Mucosa of rectum (tissue), 2 donors: ENCODE measurements around the gene PLEKHG5.
A peak's percentile ranks its signal among the peaks of the same experiment; 100 is the strongest.
"Not testable (repeated sequence)": the region's sequence is repeated elsewhere in the genome, so short reads cannot be mapped to it uniquely, and the experiment has no call there.

Source experiments
- H3K27ac ChIP-seq, 2 donors: one replicate each; pipeline ENCODE4 v1.7.0; 2013; ENCODE audit warnings: inconsistent platforms in 2 of 2, low read depth in 2 of 2, low read length in 2 of 2
- H3K27me3 ChIP-seq, 2 donors: one replicate each; pipeline ENCODE4 v1.7.0; 2013; ENCODE audit warnings: low read length in 2 of 2; ENCODE audit not compliant: control insufficient read depth in 2 of 2, insufficient read depth in 2 of 2
- H3K36me3 ChIP-seq, 2 donors: one replicate each; pipeline ENCODE4 v1.7.0; 2013; ENCODE audit warnings: low read length in 2 of 2; ENCODE audit not compliant: control insufficient read depth in 2 of 2, insufficient read depth in 2 of 2
- H3K4me1 ChIP-seq, 2 donors: one replicate each; pipeline ENCODE4 v1.7.0; 2013; ENCODE audit warnings: low read length in 2 of 2, mild to moderate bottlenecking in 1 of 2; ENCODE audit not compliant: control insufficient read depth in 2 of 2, insufficient read depth in 2 of 2
- H3K4me3 ChIP-seq, 2 donors: one replicate each; pipeline ENCODE4 v1.7.0; 2013; ENCODE audit warnings: low read length in 2 of 2
- H3K9ac ChIP-seq, 2 donors: one replicate each; pipeline ENCODE4 v1.7.0; 2013; ENCODE audit warnings: low read length in 2 of 2, low read depth in 1 of 2, mild to moderate bottlenecking in 1 of 2
- H3K9me3 ChIP-seq, 2 donors: one replicate each; pipeline ENCODE4 v1.7.0; 2013; ENCODE audit warnings: low read length in 2 of 2; ENCODE audit not compliant: control insufficient read depth in 2 of 2
- donor health status: healthy.
- donor health status: Normal muscosa, but diverticular disease.

PLEKHG5 gene

DNA sequence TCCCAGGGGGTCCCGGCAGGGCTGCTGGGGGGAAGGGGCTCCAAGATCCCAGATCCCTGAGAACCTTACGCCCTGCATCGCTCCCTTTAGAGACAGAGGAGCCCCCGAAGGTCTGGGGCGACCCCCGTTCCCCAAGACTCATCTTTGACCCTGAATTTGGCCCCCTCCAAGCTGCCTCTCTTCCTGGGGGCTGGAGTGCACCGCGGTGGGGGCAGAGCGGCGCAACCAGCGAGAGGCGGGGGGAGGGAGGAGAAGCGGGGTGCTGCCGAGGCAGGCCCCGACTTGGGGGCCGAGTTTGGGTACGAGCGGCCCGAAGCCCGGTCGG lies 5.4 kb upstream of the PLEKHG5 start:
- Histone ChIP-seq H3K27ac (no peak overlapping the region), H3K4me1 (peaks cover 8 to 11% of the 10 kb centered on the region in 2 donors), H3K4me3 (peak overlapping the region in 1 of 2 donors; percentile 19), H3K9me3 (no peaks in the 10 kb centered on the region), H3K27me3 (peaks cover 8 to 9% of the 10 kb centered on the region in 2 donors), H3K36me3 (no peaks in the 10 kb centered on the region), H3K9ac (no peak overlapping the region)

DNA sequence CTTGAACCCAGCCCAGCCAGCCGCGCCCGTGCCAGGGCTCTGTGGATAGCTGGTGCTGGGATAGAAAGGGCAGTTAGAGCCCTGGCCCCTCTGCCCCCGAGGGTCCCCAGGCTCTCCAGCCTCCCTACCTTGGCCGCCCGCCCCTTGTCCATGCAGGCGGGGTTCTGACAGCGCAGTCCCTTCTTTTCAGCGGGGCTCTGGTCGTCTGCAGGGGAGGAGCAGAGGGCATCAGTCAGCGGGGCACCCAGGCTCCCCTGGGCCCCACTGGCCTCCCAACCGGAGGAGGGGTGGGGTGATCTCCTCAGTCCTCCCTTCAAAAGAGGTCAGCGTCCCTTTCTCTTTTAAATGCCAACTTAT lies 4.9 kb upstream of the PLEKHG5 start:
- Histone ChIP-seq H3K4me1 (peaks cover 9 to 12% of the 10 kb centered on the region in 2 donors), H3K27ac (no peak overlapping the region), H3K9me3 (no peaks in the 10 kb centered on the region), H3K4me3 (no peak overlapping the region), H3K27me3 (peaks cover 8 to 9% of the 10 kb centered on the region in 2 donors), H3K36me3 (no peaks in the 10 kb centered on the region), H3K9ac (no peak overlapping the region)

DNA sequence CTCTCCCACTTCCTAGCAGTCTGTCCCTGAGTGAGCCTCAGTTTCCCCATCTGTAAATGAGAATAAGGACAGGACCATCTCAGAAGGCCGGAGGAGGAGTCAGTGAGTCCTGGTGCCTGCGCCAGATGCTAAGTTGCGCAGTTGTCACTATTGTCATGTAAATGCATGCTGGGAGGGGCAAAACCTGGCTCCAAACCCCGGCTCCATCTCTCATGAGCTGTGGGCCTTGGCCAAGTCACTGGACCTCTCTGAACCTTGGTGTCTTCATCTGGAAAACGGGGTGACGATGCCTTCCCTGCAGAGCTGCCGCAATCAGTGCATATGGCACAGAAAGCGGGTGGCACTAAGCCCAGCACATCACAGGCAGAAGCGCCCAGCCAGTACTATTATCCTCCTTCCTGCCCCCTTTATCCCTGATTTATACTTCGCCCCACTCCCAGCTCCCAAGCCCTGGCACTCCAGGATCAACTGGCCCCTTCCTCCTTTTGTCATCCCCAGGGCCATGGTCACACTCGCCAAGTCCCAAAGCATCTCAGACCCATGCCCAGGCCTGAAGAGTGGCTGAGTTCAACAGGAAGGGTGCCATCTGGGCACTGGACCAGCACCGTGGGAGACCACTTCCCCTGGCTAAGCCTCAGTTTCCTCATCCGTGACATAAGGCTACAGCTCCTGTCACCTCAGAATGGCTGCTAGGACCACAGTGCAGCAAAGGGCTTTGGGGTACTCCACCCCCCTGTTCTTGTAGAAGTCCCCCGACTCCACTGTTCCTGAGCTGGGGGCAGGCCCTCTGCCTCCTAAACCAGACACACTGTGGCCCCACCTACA lies 4.3 kb upstream of the PLEKHG5 start:
- no peak overlapping the region for H3K27ac ChIP-seq
- H3K4me3 ChIP-seq, result no peak overlapping the region
- H3K27me3 ChIP-seq, result peaks cover 8 to 9% of the 10 kb centered on the region in 2 donors
- no peaks in the 10 kb centered on the region for H3K36me3 ChIP-seq
- H3K4me1 ChIP-seq, result peaks cover 10 to 15% of the 10 kb centered on the region in 2 donors
- no peak overlapping the region for H3K9ac ChIP-seq
- no peaks in the 10 kb centered on the region for H3K9me3 ChIP-seq

DNA sequence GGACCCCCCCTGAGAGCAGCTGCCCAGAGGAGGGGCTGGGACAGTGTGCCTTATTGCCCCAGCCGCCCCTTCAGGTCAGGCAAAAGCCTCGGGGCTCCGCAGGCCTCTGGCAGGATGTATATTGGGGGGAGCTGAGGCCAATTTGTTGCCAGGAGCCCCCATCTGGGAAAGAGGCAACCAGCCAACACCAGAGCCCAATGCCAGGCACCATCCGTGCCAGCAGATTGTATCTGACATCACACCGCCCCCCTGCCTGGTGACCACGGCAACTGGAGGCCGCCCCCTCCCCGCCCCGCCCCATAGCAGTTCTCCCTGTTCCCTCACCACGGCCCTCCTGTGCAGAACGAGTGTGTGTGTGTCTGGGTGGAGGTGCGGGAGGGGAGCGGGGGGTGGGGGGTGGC lies 3.6 kb upstream of the PLEKHG5 start:
- no peaks in the 10 kb centered on the region for H3K9me3 ChIP-seq
- H3K27ac ChIP-seq, result no peak overlapping the region
- H3K4me1 ChIP-seq, result peaks cover 14 to 18% of the 10 kb centered on the region in 2 donors
- H3K36me3 ChIP-seq, result no peaks in the 10 kb centered on the region
- no peak overlapping the region for H3K9ac ChIP-seq
- peaks cover 8 to 9% of the 10 kb centered on the region in 2 donors for H3K27me3 ChIP-seq
- H3K4me3 ChIP-seq, result no peak overlapping the region

DNA sequence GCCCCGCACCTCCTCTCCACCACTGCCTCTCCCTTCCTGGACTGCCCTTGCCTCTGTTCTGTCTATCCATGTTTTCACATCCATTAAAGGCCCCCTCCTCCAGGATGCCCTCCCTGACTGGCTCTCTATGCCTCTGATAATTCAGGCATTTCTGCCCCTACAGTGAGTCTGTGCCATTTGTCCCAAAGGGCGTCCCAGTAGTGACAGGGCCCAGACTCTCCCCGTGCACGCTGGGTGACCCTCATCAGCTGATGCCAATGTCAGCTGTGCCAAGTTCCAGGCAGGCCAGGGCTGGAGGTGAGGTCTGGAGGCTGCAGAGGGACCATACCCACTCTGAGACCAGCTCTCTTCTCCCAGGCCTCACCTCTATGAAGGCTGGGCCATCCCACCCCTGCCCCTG lies 3.2 kb upstream of the PLEKHG5 start:
- Histone ChIP-seq H3K9ac (no peak overlapping the region), H3K36me3 (no peaks in the 10 kb centered on the region), H3K9me3 (no peaks in the 10 kb centered on the region), H3K4me1 (peaks cover 16 to 22% of the 10 kb centered on the region in 2 donors), H3K4me3 (no peak overlapping the region), H3K27ac (no peak overlapping the region), H3K27me3 (peaks cover 8 to 9% of the 10 kb centered on the region in 2 donors)

DNA sequence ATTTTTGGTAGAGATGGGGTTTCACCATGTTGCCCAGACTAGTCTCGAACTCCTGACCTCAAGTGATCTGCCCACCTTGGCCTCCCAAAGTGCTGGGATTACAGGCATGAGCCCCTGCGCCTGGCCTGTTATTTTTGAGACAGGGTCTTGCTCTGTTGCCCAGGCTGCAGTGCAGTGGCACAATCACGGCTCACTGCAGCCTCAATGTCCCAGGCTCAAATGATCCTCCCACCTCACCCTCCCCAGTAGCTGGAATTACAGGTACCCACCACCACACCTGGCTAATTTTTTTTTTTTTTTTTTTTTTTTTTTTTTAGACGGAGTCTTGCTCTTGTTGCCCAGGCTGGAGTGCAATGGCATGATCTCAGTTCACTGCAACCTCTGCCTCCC lies 2.4 kb upstream of the PLEKHG5 start:
- H3K4me3 ChIP-seq, H3K27me3 ChIP-seq, H3K9ac ChIP-seq, H3K36me3 ChIP-seq, H3K9me3 ChIP-seq, H3K27ac ChIP-seq: not testable (repeated sequence)
- H3K4me1 ChIP-seq, result peaks cover 24 to 27% of the 10 kb centered on the region in 2 donors

DNA sequence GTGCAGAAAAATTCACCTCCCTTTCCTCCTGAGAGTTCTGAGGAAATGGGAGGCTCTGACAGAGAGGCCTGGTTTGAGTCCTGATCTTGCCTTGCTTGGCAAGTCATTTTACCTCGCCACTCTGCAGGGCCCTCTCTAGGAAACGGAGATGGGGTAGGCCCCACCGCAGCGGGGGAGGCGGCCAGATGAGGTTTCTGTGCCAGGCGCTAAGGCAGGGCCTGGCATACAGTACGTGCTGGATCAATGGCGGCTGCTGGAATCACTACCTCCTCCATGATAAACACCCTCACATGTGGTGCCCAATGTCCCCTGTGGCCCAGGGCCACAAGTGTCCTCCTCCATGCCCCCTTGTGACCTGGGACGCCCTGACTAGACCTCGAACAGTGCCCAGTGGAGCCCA lies 499 bp upstream of the PLEKHG5 start:
- Histone ChIP-seq H3K9ac (no peak overlapping the region), H3K27ac (no peak overlapping the region), H3K27me3 (peaks cover 3 to 6% of the 10 kb centered on the region in 2 donors)

DNA sequence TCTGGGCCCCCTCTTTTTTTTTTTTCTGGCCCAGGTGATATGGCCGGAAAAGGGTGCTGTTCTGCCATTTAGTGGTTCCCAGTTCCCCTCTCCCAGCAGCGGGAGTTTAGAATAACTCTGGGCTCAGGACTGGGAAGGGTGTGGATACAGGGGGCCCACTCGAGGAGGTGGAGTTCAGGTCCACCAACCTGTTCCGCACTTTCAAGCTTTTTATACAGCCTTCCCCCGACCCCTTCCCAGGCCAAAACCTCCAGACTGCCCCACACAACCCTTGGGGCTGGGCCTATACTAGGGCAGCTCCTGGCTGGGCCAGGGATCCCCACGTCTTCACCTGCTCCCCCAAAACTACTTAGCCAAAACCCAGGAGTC lies 402 bp downstream of the PLEKHG5 start:
- H3K9ac ChIP-seq, result peak overlapping the region; percentile 68 to 76

More for the DNA sequence above, 499 bp upstream of the PLEKHG5 start:
- H3K9me3 ChIP-seq, result no peaks in the 10 kb centered on the region
- H3K4me1 ChIP-seq, result peaks cover 26 to 27% of the 10 kb centered on the region in 2 donors
- no peaks in the 10 kb centered on the region for H3K36me3 ChIP-seq
- no peak overlapping the region for H3K4me3 ChIP-seq

DNA sequence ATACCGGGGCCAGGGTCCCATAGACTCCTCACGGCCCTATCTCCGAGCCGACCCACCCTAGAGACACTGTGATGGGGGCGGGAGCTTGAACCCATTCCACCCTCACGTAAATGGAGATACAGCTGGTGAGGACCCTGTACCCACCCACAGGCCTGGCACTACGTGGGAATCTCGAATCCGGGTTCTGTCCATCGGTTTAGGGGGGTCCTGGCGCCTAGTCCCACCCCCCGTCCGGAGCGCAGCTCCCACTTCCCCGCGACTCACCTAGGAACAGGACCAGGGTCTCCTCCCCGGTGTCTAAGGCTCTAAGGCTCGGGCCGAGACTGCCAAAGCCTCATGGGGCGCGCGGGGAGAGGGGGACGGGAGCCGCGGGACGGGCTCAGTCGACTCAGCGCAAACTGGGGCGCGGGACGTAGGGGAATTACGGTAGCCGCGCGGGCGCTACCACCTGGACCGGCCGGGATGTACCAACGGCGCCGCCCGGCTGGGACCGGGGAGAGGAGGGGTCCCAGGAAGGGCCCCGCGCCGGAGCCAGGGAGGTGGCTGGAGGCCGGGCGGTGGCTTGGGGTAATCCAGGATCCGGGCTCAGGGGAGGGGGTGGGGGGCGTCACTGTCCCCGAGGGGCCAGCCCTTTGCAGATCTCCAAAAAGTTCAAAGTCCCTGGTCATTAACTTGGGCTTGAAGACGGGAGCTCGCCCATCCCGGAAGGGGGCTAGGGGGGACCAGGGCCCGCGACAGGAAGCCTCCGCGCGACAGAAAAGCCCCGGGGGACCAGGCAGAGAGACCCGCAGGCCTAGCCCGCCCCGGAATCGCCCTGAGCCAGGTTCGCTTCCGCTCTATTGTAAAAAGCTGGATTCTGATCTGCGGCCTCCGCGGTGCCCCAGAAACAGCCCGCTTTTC lies 1.0 kb downstream of the PLEKHG5 start:
- Histone ChIP-seq H3K9me3 (no peaks in the 10 kb centered on the region), H3K27ac (peak overlapping the region; percentile 56 to 68), H3K4me3 (peak overlapping the region; percentile 78 to 79), H3K4me1 (peaks cover 21 to 28% of the 10 kb centered on the region in 2 donors), H3K27me3 (peaks cover 4 to 7% of the 10 kb centered on the region in 2 donors), H3K36me3 (no peaks in the 10 kb centered on the region), H3K9ac (peak overlapping the region; percentile 68 to 76)

More for the DNA sequence above, 402 bp downstream of the PLEKHG5 start:
- Histone ChIP-seq H3K4me1 (peaks cover 24 to 26% of the 10 kb centered on the region in 2 donors), H3K27me3 (peaks cover 4 to 5% of the 10 kb centered on the region in 2 donors), H3K36me3 (no peaks in the 10 kb centered on the region), H3K9me3 (no peaks in the 10 kb centered on the region), H3K4me3 (peak overlapping the region; percentile 78 to 79), H3K27ac (peak overlapping the region; percentile 56 to 68)

DNA sequence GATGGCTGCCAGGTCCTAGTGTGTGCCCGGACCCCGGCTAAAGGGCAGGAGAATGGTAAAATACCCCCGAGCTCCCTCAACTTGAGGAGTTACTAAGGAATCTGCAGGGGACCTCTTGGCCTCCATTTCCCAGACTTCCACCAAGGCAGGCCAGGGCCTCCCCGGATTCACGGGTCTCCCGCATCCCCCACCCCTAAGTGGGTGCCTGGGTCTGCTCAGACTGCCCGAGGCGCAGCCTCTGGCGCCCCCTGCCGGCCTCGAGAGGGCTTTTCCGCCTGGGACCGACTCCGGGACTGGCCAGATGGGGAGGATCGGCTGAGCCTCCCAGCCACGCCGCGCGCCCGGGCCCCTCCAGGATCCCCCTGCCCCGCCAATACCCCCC lies 1.7 kb downstream of the PLEKHG5 start:
- peak overlapping the region; percentile 68 to 76 for H3K9ac ChIP-seq
- no peaks in the 10 kb centered on the region for H3K9me3 ChIP-seq
- H3K4me3 ChIP-seq, result peak overlapping the region; percentile 78 to 79
- peak overlapping the region; percentile 56 to 68 for H3K27ac ChIP-seq
- no peaks in the 10 kb centered on the region for H3K36me3 ChIP-seq
- peaks cover 21 to 28% of the 10 kb centered on the region in 2 donors for H3K4me1 ChIP-seq
- H3K27me3 ChIP-seq, result peaks cover 3 to 7% of the 10 kb centered on the region in 2 donors
